NB4 (cell line): ENCODE measurements around the gene GPR3.

Experiments used
- DNase-seq: peaks from one replicate; pipeline ENCODE4 v3.0.0; 2010; ENCODE audit warnings: low read depth
- H3K4me3 ChIP-seq: one replicate; pipeline ENCODE4 v1.5.1; 2011; ENCODE audit warnings: mild to moderate bottlenecking, low read depth, low read length, moderate library complexity
- CTCF ChIP-seq: IDR thresholded peaks from one replicate; pipeline ENCODE4 v1.5.1; 2012; ENCODE audit warnings: low read depth, low read length
- MAX ChIP-seq: IDR thresholded peaks from 2 replicates; pipeline ENCODE4 v1.6.1; 2011; ENCODE audit warnings: low read depth, low read length
- MYC ChIP-seq: IDR thresholded peaks from 2 replicates; pipeline ENCODE4 v1.6.1; 2011; ENCODE audit warnings: low read depth, low read length
- POLR2A ChIP-seq: IDR thresholded peaks from 2 replicates; pipeline ENCODE4 v1.6.1; 2011; ENCODE audit warnings: mild to moderate bottlenecking; ENCODE audit not compliant: insufficient read length; ENCODE audit errors: extremely low read depth

The GPR3 gene

GRCh38 chr1:27346991-27347624 is 45.3 kb upstream of the GPR3 start:
- TF ChIP-seq MYC (no peak), POLR2A (no peak), CTCF (no peak)
- no peak for DNase-seq
- H3K4me3 ChIP-seq = no peak overlapping the region

GRCh38 chr1:27348861-27349783 is 43.3 kb upstream of the GPR3 start:
- no peak for DNase-seq
- no peak overlapping the region for H3K4me3 ChIP-seq
- no peak for TF ChIP-seq MYC

- no peak for DNase-seq
- TF ChIP-seq MAX (no peak), CTCF (no peak), MYC (no peak)
- no peak overlapping the region for H3K4me3 ChIP-seq
Measured at GRCh38 chr1:27349784-27350662, 42.4 kb upstream of the GPR3 start.

GRCh38 chr1:27350663-27351540 is 41.5 kb upstream of the GPR3 start:
- TF ChIP-seq MAX (no peak), MYC (no peak), POLR2A (no peak), CTCF (no peak)
- no peak overlapping the region for H3K4me3 ChIP-seq
- DNase-seq = no peak

- TF ChIP-seq CTCF (no peak), MAX (no peak), POLR2A (no peak), MYC (no peak)
- no peak overlapping the region for H3K4me3 ChIP-seq
Measured at GRCh38 chr1:27351541-27352107, 40.8 kb upstream of the GPR3 start.

More at GRCh38 chr1:27351541-27352107, 40.8 kb upstream of the GPR3 start:
- no peak for DNase-seq
